OCI-LY1 (cell line): ENCODE data around the gene PRKCD.

ENCODE experiments used
- EZH2 ChIP-seq: fragments of 200-600 bp; sonication (generic), shearing (Covaris generic); IDR thresholded peaks from 2 replicates; pipeline ENCODE4 v1.8.0; 2017; ENCODE audit warnings: borderline replicate concordance, mixed run types, mild to moderate bottlenecking, antibody characterized with exemption, low read length, moderate library complexity, mixed read lengths
- TF ChIP-seq, protein P1 (sequence below): fragments of 200-600 bp; sonication (generic), shearing (Covaris generic); IDR thresholded peaks from 2 replicates; pipeline ENCODE4 v1.5.1; 2017; ENCODE audit warnings: mild to moderate bottlenecking, antibody characterized with exemption, low read length, moderate library complexity, mixed read lengths

DNA sequence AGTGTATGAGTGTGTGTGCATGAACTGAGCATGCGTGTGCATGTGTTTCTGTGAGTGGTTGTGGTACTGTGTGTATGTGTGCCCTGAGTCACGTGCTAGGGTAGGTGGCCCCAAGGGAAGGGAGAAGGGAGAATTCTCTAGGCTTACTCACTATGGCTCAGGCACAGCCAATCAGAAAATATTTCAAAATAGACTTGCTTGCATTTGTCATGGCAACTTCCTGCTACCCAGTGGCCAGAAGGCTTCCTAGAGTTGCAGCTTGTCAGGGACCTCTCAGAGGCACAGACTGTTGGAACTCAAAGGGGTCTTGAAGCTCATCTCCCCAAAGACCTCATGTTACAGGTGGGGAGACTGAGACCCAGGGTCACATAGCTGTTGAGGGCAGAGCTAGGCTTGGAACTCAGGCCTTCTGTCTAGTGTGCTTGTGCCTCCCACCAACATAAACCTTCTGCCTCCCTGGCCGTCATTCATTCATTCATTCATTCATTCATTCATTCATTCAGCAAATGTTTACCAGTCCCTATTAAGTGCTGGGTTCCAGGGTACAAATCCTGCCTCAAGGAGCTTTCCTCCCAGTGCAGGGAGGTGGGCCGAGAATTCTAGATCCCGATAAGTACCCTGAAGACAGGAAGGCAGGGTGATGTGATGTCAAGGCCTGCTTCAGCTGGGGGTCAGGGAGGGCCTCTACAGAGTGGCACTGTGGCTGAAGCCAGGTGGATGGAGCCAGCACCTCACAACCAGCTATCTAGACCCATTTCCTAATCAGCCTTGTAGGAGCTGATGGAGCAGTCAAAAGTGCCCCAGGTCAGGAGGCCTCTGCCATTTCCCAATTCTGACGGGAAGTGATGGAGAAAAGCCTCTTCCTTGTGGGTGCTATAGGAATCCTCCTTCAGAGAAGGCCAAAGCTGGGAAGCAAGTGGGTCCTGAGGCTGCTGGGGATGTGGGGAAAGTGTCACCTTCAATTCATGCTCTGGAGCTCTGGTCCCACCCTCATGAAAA lies 19.9 kb upstream of the PRKCD start:
- TF ChIP-seq, protein P1, sequence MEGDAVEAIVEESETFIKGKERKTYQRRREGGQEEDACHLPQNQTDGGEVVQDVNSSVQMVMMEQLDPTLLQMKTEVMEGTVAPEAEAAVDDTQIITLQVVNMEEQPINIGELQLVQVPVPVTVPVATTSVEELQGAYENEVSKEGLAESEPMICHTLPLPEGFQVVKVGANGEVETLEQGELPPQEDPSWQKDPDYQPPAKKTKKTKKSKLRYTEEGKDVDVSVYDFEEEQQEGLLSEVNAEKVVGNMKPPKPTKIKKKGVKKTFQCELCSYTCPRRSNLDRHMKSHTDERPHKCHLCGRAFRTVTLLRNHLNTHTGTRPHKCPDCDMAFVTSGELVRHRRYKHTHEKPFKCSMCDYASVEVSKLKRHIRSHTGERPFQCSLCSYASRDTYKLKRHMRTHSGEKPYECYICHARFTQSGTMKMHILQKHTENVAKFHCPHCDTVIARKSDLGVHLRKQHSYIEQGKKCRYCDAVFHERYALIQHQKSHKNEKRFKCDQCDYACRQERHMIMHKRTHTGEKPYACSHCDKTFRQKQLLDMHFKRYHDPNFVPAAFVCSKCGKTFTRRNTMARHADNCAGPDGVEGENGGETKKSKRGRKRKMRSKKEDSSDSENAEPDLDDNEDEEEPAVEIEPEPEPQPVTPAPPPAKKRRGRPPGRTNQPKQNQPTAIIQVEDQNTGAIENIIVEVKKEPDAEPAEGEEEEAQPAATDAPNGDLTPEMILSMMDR: no peak
- no peak for TF ChIP-seq EZH2
